ENCODE data around the gene ALDH1A3.

ALDH1A3 gene

GRCh38 chr15:100947760-100948429 lies 68.3 kb downstream of the ALDH1A3 start:
- no peak for DNase-seq (ENCODE audit: low read depth in 1 of 2, low spot score in 1 of 2)

GRCh38 chr15:100948430-100948762 lies 68.8 kb downstream of the ALDH1A3 start:
- no peak for DNase-seq (ENCODE audit: low read depth in 1 of 2, low spot score in 1 of 2)

- no peak for DNase-seq (ENCODE audit: low read depth in 1 of 2, low spot score in 1 of 2)
Observed at GRCh38 chr15:100949691-100950090, 70.1 kb downstream of the ALDH1A3 start.

DNA sequence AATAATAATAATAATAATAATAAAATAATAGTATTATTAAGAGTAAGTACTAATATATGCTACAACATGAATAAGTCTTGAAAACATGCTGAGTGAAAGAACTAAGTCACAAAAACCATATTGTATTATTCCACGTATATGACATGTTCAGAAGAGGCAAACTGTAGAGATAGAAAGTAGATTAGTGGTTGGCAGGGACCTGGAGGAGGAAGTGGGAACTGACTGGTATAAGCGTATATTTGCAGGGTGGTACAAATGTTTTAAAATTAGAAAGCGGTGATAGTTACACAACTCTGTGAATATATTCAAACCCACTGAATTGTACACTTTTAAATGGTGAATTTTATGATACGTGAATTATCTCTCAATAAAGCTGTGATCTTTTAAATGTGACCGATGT lies 72.3 kb downstream of the ALDH1A3 start:
- DNase-seq (ENCODE audit: low read depth in 1 of 2, low spot score in 1 of 2), result no peak

GRCh38 chr15:100952566-100952965 lies 72.9 kb downstream of the ALDH1A3 start:
- no peak for DNase-seq (ENCODE audit: low read depth in 1 of 2, low spot score in 1 of 2)

DNA sequence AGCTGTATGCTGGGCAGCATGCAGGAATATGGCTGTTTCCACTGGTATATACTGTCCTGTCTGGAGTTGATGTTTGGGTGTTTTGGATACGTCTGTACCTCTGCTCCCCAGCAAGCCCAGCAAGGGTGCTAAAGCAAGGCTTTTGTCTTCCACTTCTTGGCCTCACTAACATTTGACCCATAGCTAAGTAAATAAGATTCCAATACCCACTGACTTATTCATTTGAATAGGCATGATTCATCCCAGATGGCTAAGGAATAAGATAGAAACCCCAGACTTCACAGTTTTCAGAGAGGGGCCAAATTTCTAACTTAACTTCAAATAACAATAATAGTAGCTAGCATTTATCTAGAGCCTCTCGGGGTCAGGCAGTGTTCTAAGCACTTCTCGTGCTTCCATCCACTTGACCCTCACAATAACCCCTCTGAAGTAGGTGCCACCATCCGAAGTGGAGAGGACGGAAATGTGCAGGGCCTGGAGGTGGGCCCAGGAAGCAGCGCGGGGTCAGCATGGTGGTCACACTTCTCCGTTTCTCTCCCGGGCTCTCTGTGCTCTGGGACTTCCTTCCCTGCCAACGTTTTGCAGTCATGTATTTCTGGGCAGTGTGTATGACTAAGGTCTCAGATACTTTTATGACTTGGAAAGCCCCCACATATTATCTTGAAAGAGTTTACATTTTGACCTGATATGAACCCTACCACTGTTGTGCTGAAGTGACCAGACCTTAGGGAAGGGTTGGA lies 78.9 kb downstream of the ALDH1A3 start:
- DNase-seq (ENCODE audit: low read depth in 1 of 2, low spot score in 1 of 2), result no peak

GRCh38 chr15:100959066-100960050 lies 79.7 kb downstream of the ALDH1A3 start:
- no peak for DNase-seq (ENCODE audit: low read depth in 1 of 2, low spot score in 1 of 2)

Measured in stimulated activated CD4-positive, alpha-beta T cell treated with anti-CD3 and anti-CD28 coated beads, Interleukin-15, amount 100 ng/mL, for 1 hour (primary cell).